ENCODE data around the gene SLC16A9.
"Not testable (repeated sequence)": the region's sequence is repeated elsewhere in the genome, so short reads cannot be mapped to it uniquely, and the experiment has no call there.

The SLC16A9 gene

GRCh38 chr10:59709395-59710125 lies at the start of gene SLC16A9:
TSS of gene SLC16A9 (minus strand) at chr10:59709850. CDS start at chr10:59684291, 25,559 bp downstream.
- DNase-seq: peak; percentile 52

GRCh38 chr10:59757966-59758365 lies 48.3 kb upstream of the SLC16A9 start:
- no peak for DNase-seq

- DNase-seq: no peak
Observed at GRCh38 chr10:59754951-59755350, 45.3 kb upstream of the SLC16A9 start.

GRCh38 chr10:59753267-59753666 lies 43.6 kb upstream of the SLC16A9 start, which contains the start of gene MRLN:
TSS of gene MRLN (minus strand) at chr10:59753455.
- DNase-seq: no peak

- DNase-seq: no peak
Observed at GRCh38 chr10:59752278-59752940, 42.8 kb upstream of the SLC16A9 start.

- DNase-seq: no peak
Observed at GRCh38 chr10:59750155-59750945, 40.7 kb upstream of the SLC16A9 start.

- DNase-seq: no peak
Observed at GRCh38 chr10:59748834-59749233, 39.2 kb upstream of the SLC16A9 start.

- DNase-seq: no peak
Observed at GRCh38 chr10:59745163-59745650, 35.6 kb upstream of the SLC16A9 start.

GRCh38 chr10:59744762-59745161 lies 35.1 kb upstream of the SLC16A9 start:
- DNase-seq: not testable (repeated sequence)

- not testable (repeated sequence) for DNase-seq
Observed at GRCh38 chr10:59744156-59744555, 34.5 kb upstream of the SLC16A9 start.

- no peak for DNase-seq
Observed at GRCh38 chr10:59741583-59741982, 31.9 kb upstream of the SLC16A9 start.

- no peak for DNase-seq
Observed at GRCh38 chr10:59741048-59741447, 31.4 kb upstream of the SLC16A9 start.

GRCh38 chr10:59736749-59737148 lies 27.1 kb upstream of the SLC16A9 start:
- no peak for DNase-seq

GRCh38 chr10:59735296-59735695 lies 25.6 kb upstream of the SLC16A9 start:
- no peak for DNase-seq

GRCh38 chr10:59734014-59734462 lies 24.4 kb upstream of the SLC16A9 start:
- DNase-seq: no peak

- not testable (repeated sequence) for DNase-seq
Observed at GRCh38 chr10:59733321-59734013, 23.8 kb upstream of the SLC16A9 start.

- DNase-seq: not testable (repeated sequence)
Observed at GRCh38 chr10:59732849-59733248, 23.2 kb upstream of the SLC16A9 start.

- not testable (repeated sequence) for DNase-seq
Observed at GRCh38 chr10:59729167-59729566, 19.5 kb upstream of the SLC16A9 start.

- no peak for DNase-seq
Observed at GRCh38 chr10:59724098-59724938, 14.7 kb upstream of the SLC16A9 start.

- DNase-seq: no peak
Observed at GRCh38 chr10:59720377-59720776, 10.7 kb upstream of the SLC16A9 start.

GRCh38 chr10:59719374-59719773 lies 9.7 kb upstream of the SLC16A9 start:
- no peak for DNase-seq

- no peak for DNase-seq
Observed at GRCh38 chr10:59718257-59718656, 8.6 kb upstream of the SLC16A9 start.

Measured in NCI-H1436 (cell line).